PC-3 (cell line): ENCODE measurements around the gene MDFIC. TPM values are rescaled to one million over a fixed set of nuclear protein-coding genes. Genes with fewer than 3 reads are reported as not detected.

Experiments
- ATAC-seq: fragments of 200-7000 bp; cut with Tn5 transposase; 2 replicates; pipeline ENCODE4 v1.9.1; 2020; ENCODE audit warnings: mild to moderate bottlenecking, moderate library complexity
- BruUV-seq: library from RNA; stranded (reverse); fragments of 400-500 nt; replicated peaks from 2 replicates; lab custom pipeline; 2021; lab: Mats Ljungman, UMichigan
- CTCF ChIA-PET: fragments of 300-600 bp; sonication (Branson Sonifier 250); formaldehyde crosslinking; loops from one replicate; lab custom pipeline; 2022; ENCODE audit warnings: antibody characterized with exemption; lab: Charles Lee
- POLR2A ChIA-PET: fragments of 300-600 bp; sonication (Branson Sonifier 250); formaldehyde crosslinking; loops from one replicate; lab custom pipeline; 2022; ENCODE audit warnings: antibody characterized with exemption; ENCODE audit not compliant: unreplicated experiment; lab: Charles Lee
- DNase-seq: peaks from one replicate; pipeline ENCODE4 v3.0.0-alpha.2; 2015
- H2AFZ ChIP-seq: fragments of 300-600 bp; sonication (generic); 2 replicates; pipeline ENCODE4 v1.6.0; 2016; ENCODE audit warnings: antibody characterized with exemption, low read length
- H3F3A ChIP-seq: fragments of 300-600 bp; sonication (generic); one replicate; pipeline ENCODE4 v1.6.0; 2017; ENCODE audit warnings: antibody characterized with exemption, low read length, control low read depth, mild to moderate bottlenecking; ENCODE audit not compliant: unreplicated experiment
- H3K27ac ChIP-seq: fragments of 300-600 bp; sonication (generic); 2 replicates; pipeline ENCODE4 v1.5.1; 2016; ENCODE audit warnings: mild to moderate bottlenecking, low read length
- H3K27me3 ChIP-seq: fragments of 300-600 bp; sonication (generic); 2 replicates; pipeline ENCODE4 v1.6.1; 2016; ENCODE audit warnings: low read length, mixed read lengths
- H3K36me3 ChIP-seq: fragments of 300-600 bp; sonication (generic); 2 replicates; pipeline ENCODE4 v1.6.1; 2016; ENCODE audit warnings: low read depth, mixed run types, low read length, mixed read lengths
- H3K4me1 ChIP-seq: fragments of 300-600 bp; sonication (generic); 2 replicates; pipeline ENCODE4 v1.5.1; 2016; ENCODE audit warnings: low read length; ENCODE audit not compliant: insufficient read depth
- H3K4me2 ChIP-seq: fragments of 300-600 bp; sonication (generic); 2 replicates; pipeline ENCODE4 v1.6.0; 2016; ENCODE audit warnings: low read length
- H3K4me3 ChIP-seq: fragments of 300-600 bp; sonication (generic); 2 replicates; pipeline ENCODE4 v1.5.1; 2016; ENCODE audit warnings: mild to moderate bottlenecking, low read length, mixed read lengths
- H3K79me2 ChIP-seq: fragments of 300-600 bp; sonication (generic); 2 replicates; pipeline ENCODE4 v1.6.1; 2017; ENCODE audit warnings: low read length, mixed read lengths
- H3K9ac ChIP-seq: fragments of 300-600 bp; sonication (generic); 2 replicates; pipeline ENCODE4 v1.6.0; 2016; ENCODE audit warnings: mild to moderate bottlenecking, low read length
- H3K9me2 ChIP-seq: fragments of 300-600 bp; sonication (generic); replicated peaks from 2 replicates; pipeline ENCODE4 v1.6.1; 2016; ENCODE audit warnings: mixed run types, low read length, mixed read lengths
- H3K9me3 ChIP-seq: fragments of 300-600 bp; sonication (generic); 2 replicates; pipeline ENCODE4 v1.6.1; 2016; ENCODE audit warnings: low read length, mixed read lengths
- H4K20me1 ChIP-seq: fragments of 300-600 bp; sonication (generic); 2 replicates; pipeline ENCODE4 v1.6.1; 2016; ENCODE audit warnings: low read length, mixed read lengths
- EZH2 ChIP-seq: fragments of 300-600 bp; sonication (generic); IDR thresholded peaks from one replicate; pipeline ENCODE4 v1.6.1; 2017; ENCODE audit warnings: antibody characterized with exemption, mild to moderate bottlenecking, low read length; ENCODE audit not compliant: unreplicated experiment
- EZH2phosphoT487 ChIP-seq: fragments of 300-600 bp; sonication (generic); IDR thresholded peaks from 2 replicates; pipeline ENCODE4 v1.6.1; 2018; ENCODE audit warnings: mild to moderate bottlenecking, antibody characterized with exemption, low read length, borderline replicate concordance
- intact Hi-C: fragments of 100-400 bp; cut with micrococcal nuclease; formaldehyde crosslinking; loops from 2 replicates; pipeline ENCODE4 v1.9.0; 2023
- total RNA-seq: library from RNA; depleted of rRNA; stranded (reverse); fragments of >200 nt; gene quantifications from 2 replicates; pipeline ENCODE4 v1.2.3, GENCODE V29; 2014
- TF ChIP-seq, protein P1 (sequence below): fragments of 300-600 bp; sonication (generic); conservative IDR thresholded peaks from 2 replicates; pipeline ENCODE4 v1.5.1; 2017; ENCODE audit warnings: antibody characterized with exemption, low read depth, mild to moderate bottlenecking, low read length

MDFIC gene
- total RNA-seq, 1 experiment from 2014 or later, result 33.9 TPM

DNA sequence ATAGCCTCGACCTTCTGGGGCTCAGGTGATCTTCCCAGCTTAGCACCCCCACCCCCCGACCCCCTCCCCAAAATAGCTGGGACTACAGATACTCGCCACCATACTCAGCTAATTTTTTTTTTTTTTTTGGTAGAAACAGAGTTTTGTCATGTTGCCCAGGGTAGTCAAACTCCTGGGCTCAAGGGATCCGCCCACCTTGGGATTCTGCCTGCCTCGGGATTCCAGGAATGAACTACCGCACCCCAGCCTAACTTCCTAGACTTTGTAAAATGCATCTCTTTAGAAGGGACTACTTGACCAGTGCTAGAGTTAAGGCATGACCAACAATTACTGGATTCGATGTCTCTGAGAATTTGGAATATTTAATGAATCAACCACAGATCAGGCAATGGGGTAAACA, 85.9 kb downstream of the MDFIC start:
- TF ChIP-seq EZH2phosphoT487 (no peak), EZH2 (no peak)
- TF ChIP-seq, protein P1, sequence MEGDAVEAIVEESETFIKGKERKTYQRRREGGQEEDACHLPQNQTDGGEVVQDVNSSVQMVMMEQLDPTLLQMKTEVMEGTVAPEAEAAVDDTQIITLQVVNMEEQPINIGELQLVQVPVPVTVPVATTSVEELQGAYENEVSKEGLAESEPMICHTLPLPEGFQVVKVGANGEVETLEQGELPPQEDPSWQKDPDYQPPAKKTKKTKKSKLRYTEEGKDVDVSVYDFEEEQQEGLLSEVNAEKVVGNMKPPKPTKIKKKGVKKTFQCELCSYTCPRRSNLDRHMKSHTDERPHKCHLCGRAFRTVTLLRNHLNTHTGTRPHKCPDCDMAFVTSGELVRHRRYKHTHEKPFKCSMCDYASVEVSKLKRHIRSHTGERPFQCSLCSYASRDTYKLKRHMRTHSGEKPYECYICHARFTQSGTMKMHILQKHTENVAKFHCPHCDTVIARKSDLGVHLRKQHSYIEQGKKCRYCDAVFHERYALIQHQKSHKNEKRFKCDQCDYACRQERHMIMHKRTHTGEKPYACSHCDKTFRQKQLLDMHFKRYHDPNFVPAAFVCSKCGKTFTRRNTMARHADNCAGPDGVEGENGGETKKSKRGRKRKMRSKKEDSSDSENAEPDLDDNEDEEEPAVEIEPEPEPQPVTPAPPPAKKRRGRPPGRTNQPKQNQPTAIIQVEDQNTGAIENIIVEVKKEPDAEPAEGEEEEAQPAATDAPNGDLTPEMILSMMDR, result no peak
- ATAC-seq (no peak), DNase-seq (no peak)
- no peaks in the 10 kb centered on the region for H3K9me3 ChIP-seq
- H3K4me2 ChIP-seq, result no peak overlapping the region
- H4K20me1 ChIP-seq, result no peaks in the 10 kb centered on the region
- H3K4me3 ChIP-seq, result no peak overlapping the region
- no peaks in the 10 kb centered on the region for H3F3A ChIP-seq
- H3K9me2 ChIP-seq, result no peaks in the 10 kb centered on the region
- CTCF ChIA-PET, result no interaction called here
- no peak overlapping the region for H3K9ac ChIP-seq
- H3K36me3 ChIP-seq, result no peaks in the 10 kb centered on the region
- POLR2A ChIA-PET, result no interaction called here
- no TSS peak for BruUV-seq
- no peak overlapping the region for H3K27ac ChIP-seq
- peaks cover 32% of the 10 kb centered on the region for H3K4me1 ChIP-seq
- H3K27me3 ChIP-seq, result no peaks in the 10 kb centered on the region
- H2AFZ ChIP-seq, result no peak overlapping the region
- H3K79me2 ChIP-seq, result no peaks in the 10 kb centered on the region
- intact Hi-C loops, result no loop called here

DNA sequence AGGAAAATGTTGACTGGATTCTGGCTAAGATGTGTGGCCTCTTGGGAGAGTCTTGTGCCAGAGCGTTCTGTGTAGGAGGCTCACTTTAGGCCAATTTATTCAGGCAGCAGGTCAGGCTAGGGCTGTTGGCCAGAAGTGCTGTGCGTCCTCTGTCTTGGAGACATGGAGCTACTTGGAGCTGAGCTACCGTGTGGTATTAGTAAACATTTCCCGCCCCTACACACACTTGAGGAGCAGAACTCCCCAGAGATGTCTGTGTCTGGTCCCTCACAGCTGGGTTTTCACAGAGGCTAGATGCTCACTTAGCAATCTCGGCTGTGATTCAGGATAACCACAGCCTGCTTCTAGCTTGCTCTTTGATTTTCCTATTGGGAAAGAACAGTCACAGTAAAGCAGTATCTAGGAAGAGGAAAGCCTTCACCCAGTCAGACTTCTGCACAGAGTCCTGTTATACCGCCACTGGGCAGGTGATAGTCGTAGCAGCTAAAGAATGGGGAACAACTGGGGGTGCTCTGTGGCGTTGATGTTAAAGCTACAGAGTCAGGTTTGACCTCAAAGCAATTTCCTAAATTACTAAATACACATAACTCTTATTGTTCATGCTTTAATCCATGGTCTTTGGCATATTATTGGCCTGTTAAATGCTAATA, 86.7 kb downstream of the MDFIC start:
- Histone ChIP-seq H3K9me3 (no peaks in the 10 kb centered on the region), H3K4me1 (peaks cover 27% of the 10 kb centered on the region), H3K36me3 (no peaks in the 10 kb centered on the region), H3K4me3 (no peak overlapping the region), H3F3A (no peaks in the 10 kb centered on the region), H2AFZ (no peak overlapping the region), H3K9ac (no peak overlapping the region), H3K79me2 (no peaks in the 10 kb centered on the region), H3K4me2 (no peak overlapping the region), H3K9me2 (no peaks in the 10 kb centered on the region), H3K27me3 (no peaks in the 10 kb centered on the region), H3K27ac (no peak overlapping the region), H4K20me1 (no peaks in the 10 kb centered on the region)
- no peak for TF ChIP-seq EZH2phosphoT487
- TF ChIP-seq, protein P1, result no peak
- intact Hi-C loops, result no loop called here
- no peak for DNase-seq
- CTCF ChIA-PET, result no interaction called here
- POLR2A ChIA-PET, result no interaction called here
- ATAC-seq, result no peak
- no TSS peak for BruUV-seq

DNA sequence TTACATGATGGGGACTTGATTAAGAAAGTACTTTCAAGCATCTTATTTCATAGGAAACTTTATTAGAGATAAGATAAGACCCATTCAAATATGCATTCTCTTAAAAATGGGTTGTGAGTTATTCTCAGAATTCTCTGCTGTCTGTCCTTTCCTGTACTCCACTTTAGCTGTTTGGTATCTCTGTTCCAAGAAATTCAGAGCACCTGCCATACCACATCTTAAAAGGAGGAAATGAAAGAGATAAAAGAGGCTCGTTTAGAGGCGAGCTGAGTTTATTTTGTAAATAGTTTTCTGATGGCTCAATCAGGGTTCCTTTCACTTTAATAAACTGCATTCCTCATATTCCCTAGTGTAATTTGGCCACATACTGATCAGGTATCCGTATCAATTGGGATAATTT, 87.2 kb downstream of the MDFIC start:
- Histone ChIP-seq H3K9ac (no peak overlapping the region), H3K27ac (no peak overlapping the region), H4K20me1 (no peaks in the 10 kb centered on the region), H3K4me2 (peak overlapping the region; percentile 19; the same call in 1 of the 2 replicates), H3K9me3 (no peaks in the 10 kb centered on the region), H3K36me3 (no peaks in the 10 kb centered on the region), H3K9me2 (no peaks in the 10 kb centered on the region), H2AFZ (no peak overlapping the region), H3K27me3 (no peaks in the 10 kb centered on the region), H3K79me2 (no peaks in the 10 kb centered on the region), H3K4me3 (no peak overlapping the region), H3K4me1 (peaks cover 22% of the 10 kb centered on the region), H3F3A (no peaks in the 10 kb centered on the region)
- ChIA-PET POLR2A (interaction anchor here (0.6 kb wide), 1 partner anchor 23 kb away, joined by 3 read pairs; no protein-coding TSS in a partner anchor), CTCF (no interaction called here)
- BruUV-seq, result no TSS peak
- DNase-seq, result peak; percentile 23
- intact Hi-C loops, result no loop called here
- peak; percentile 30 for ATAC-seq
- TF ChIP-seq, protein P1, result no peak
- TF ChIP-seq EZH2 (no peak), EZH2phosphoT487 (no peak)
